NCI-H2081 (cell line): ENCODE results near the gene PTPN4.
"Not testable (repeated sequence)": the region's sequence is repeated elsewhere in the genome, so short reads cannot be mapped to it uniquely, and the experiment has no call there.

Experiments used
- DNase-seq, 2 experiments: peaks; one replicate each; lab custom pipeline; 2025; lab: John Stamatoyannopoulos, UW

The PTPN4 gene

GRCh38 chr2:119947535-119947934 lies 187.8 kb downstream of the PTPN4 start:
- DNase-seq, result no peak

- DNase-seq, result no peak
Measured at GRCh38 chr2:119950966-119951365, 191.2 kb downstream of the PTPN4 start.

GRCh38 chr2:119958670-119959268 lies 199.0 kb downstream of the PTPN4 start:
- no peak for DNase-seq

- DNase-seq, result no peak
Measured at GRCh38 chr2:119960821-119961220, 201.1 kb downstream of the PTPN4 start.

GRCh38 chr2:119981896-119982295 lies 222.2 kb downstream of the PTPN4 start:
- no peak for DNase-seq

- DNase-seq, result no peak
Measured at GRCh38 chr2:119982506-119982905, 222.8 kb downstream of the PTPN4 start.

- no peak for DNase-seq
Measured at GRCh38 chr2:119983108-119983507, 223.4 kb downstream of the PTPN4 start.

GRCh38 chr2:119996148-119996547 lies 236.4 kb downstream of the PTPN4 start:
- DNase-seq, result no peak

- not testable (repeated sequence) for DNase-seq
Measured at GRCh38 chr2:119996896-119997891, 237.5 kb downstream of the PTPN4 start.

- DNase-seq, result no peak
Measured at GRCh38 chr2:120001471-120001870, 241.7 kb downstream of the PTPN4 start.

GRCh38 chr2:120004254-120004653 lies 244.5 kb downstream of the PTPN4 start:
- no peak for DNase-seq

- DNase-seq, result no peak
Measured at GRCh38 chr2:120005834-120006521, 246.3 kb downstream of the PTPN4 start.

GRCh38 chr2:120007851-120008250 lies 248.1 kb downstream of the PTPN4 start:
- no peak for DNase-seq

GRCh38 chr2:120012363-120012762 lies 252.6 kb downstream of the PTPN4 start:
- no peak for DNase-seq

GRCh38 chr2:120012771-120013596 lies 253.3 kb downstream of the PTPN4 start, which contains the start of gene EPB41L5:
Gene EPB41L5 (plus strand): TSS chr2:120013077. CDS start chr2:120019085, 6,008 bp downstream.
- DNase-seq, result peak; percentile 90 to 95

- peak; percentile 3 to 31 for DNase-seq
Measured at GRCh38 chr2:120013597-120014223, 254.0 kb downstream of the PTPN4 start.

GRCh38 chr2:120014226-120014980 lies 254.7 kb downstream of the PTPN4 start:
- no peak for DNase-seq

GRCh38 chr2:120016800-120017199 lies 257.1 kb downstream of the PTPN4 start:
- no peak for DNase-seq

GRCh38 chr2:120017201-120017600 lies 257.5 kb downstream of the PTPN4 start:
- no peak for DNase-seq

GRCh38 chr2:120018549-120018948 lies 258.8 kb downstream of the PTPN4 start:
- DNase-seq, result no peak
